Lung (tissue), 12 donors: ENCODE data around the gene CBR4. TPM values are rescaled to one million over a fixed set of nuclear protein-coding genes. Genes with fewer than 3 reads are reported as not detected.

ENCODE experiments used
- ATAC-seq: fragments of 200-7000 bp; cut with Tn5 transposase; one replicate; pipeline ENCODE4 v1.9.1; 2020; ENCODE audit warnings: moderate number of reproducible peaks; ENCODE audit not compliant: insufficient read depth, low FRiP score
- DNase-seq, 3 donors: peaks; one replicate each; pipeline ENCODE4 v3.0.0-alpha.2; 2013 to 2017
- H3K27ac ChIP-seq, 2 donors: one replicate each; pipeline ENCODE4 v1.5.1; 2013; ENCODE audit warnings: mild to moderate bottlenecking in 2 of 2, moderate library complexity in 2 of 2, control low read depth in 1 of 2, inconsistent platforms in 1 of 2, low read depth in 1 of 2, low read length in 1 of 2
- H3K27me3 ChIP-seq, 3 donors: one replicate each; pipeline ENCODE4 v1.5.1; 2013; ENCODE audit warnings: low read length in 2 of 3; ENCODE audit not compliant: control insufficient read depth in 3 of 3, insufficient read depth in 3 of 3
- H3K36me3 ChIP-seq, 4 donors: one replicate each; pipeline ENCODE4 v1.5.1; 2013; ENCODE audit warnings: low read length in 4 of 4, mild to moderate bottlenecking in 1 of 4, moderate library complexity in 1 of 4; ENCODE audit not compliant: control insufficient read depth in 4 of 4, insufficient read depth in 4 of 4
- H3K4me1 ChIP-seq, 5 donors: one replicate each; pipeline ENCODE4 v1.5.1; 2013; ENCODE audit warnings: low read length in 5 of 5, mild to moderate bottlenecking in 2 of 5, moderate library complexity in 1 of 5; ENCODE audit not compliant: control insufficient read depth in 5 of 5, insufficient read depth in 5 of 5
- H3K4me3 ChIP-seq: one replicate; pipeline ENCODE4 v1.5.1; 2013; ENCODE audit warnings: mild to moderate bottlenecking, control low read depth, moderate library complexity
- H3K9ac ChIP-seq, 2 donors: one replicate each; pipeline ENCODE4 v1.5.1; 2013; ENCODE audit warnings: low read length in 2 of 2, control low read depth in 1 of 2; ENCODE audit not compliant: insufficient read depth in 1 of 2
- H3K9me3 ChIP-seq, 4 donors: one replicate each; pipeline ENCODE4 v1.5.1; 2013; ENCODE audit warnings: low read length in 3 of 4, mild to moderate bottlenecking in 1 of 4, moderate library complexity in 1 of 4; ENCODE audit not compliant: control insufficient read depth in 4 of 4, insufficient read depth in 3 of 4
- CTCF ChIP-seq: IDR thresholded peaks from 2 replicates; pipeline ENCODE4 v1.5.1; 2012; ENCODE audit warnings: mild to moderate bottlenecking; ENCODE audit errors: control extremely low read depth, extremely low read depth
- WGBS, 2 donors: extraction: QIAGEN DNeasy Blood & Tissue Kit; methylation state at CpG; one replicate each; pipeline ENCODE4 v1.1.7; 2013; 5-methylcytosine and 5-hydroxymethylcytosine counted together
- polyA plus RNA-seq, 2 donors: library from polyadenylated mRNA; stranded (reverse); fragments of 200-250 nt; gene quantifications; one replicate each; pipeline ENCODE4 v1.2.1, GENCODE V29; 2013
- total RNA-seq, 2 donors: library from RNA; depleted of rRNA in 1 of 2; stranded (reverse); fragments of >200 nt in 1 of 2; gene quantifications; one replicate each; pipeline ENCODE4 v1.2.1, GENCODE V29; 2014 to 2021
- donor health status: control.
- donor health status: control.
- donor health status: Bipolar disorder and iron deficiency.
- donor health status: healthy.
- donor health status: DM: yes; HTN: yes; CAD: no.

The CBR4 gene
- total and polyA plus RNA-seq, 4 donors = 5.8 to 32.1 (median 14.5) TPM

GRCh38 chr4:169042608-169043007, 32.6 kb upstream of the CBR4 start:
- H3K27me3 ChIP-seq = no peaks in the 10 kb centered on the region
- H3K9ac ChIP-seq = no peak overlapping the region
- no peaks in the 10 kb centered on the region for H3K36me3 ChIP-seq
- H3K27ac ChIP-seq = no peak overlapping the region
- 96% methylated on average over 2 of the region's 2 CpGs for WGBS, 2 donors
- DNase-seq (no peak), ATAC-seq (no peak)
- H3K9me3 ChIP-seq = no peaks in the 10 kb centered on the region
- no peak for TF ChIP-seq CTCF
- H3K4me3 ChIP-seq = no peak overlapping the region
- peaks cover 0 to under 1% (median 0%) of the 10 kb centered on the region in 5 donors for H3K4me1 ChIP-seq

- Histone ChIP-seq H3K9me3 (no peaks in the 10 kb centered on the region), H3K9ac (no peak overlapping the region), H3K27ac (no peak overlapping the region), H3K36me3 (no peaks in the 10 kb centered on the region), H3K4me1 (no peaks in the 10 kb centered on the region), H3K4me3 (no peak overlapping the region), H3K27me3 (no peaks in the 10 kb centered on the region)
- TF ChIP-seq CTCF = no peak
- 87 to 92% methylated on average over 7 of the region's 7 CpGs for WGBS, 2 donors
- DNase-seq (no peak), ATAC-seq (no peak)
These were observed 30.7 kb upstream of the CBR4 start for GRCh38 chr4:169040559-169041261.

- Histone ChIP-seq H3K27me3 (no peaks in the 10 kb centered on the region), H3K4me1 (no peaks in the 10 kb centered on the region), H3K27ac (no peak overlapping the region), H3K9ac (no peak overlapping the region), H3K4me3 (no peak overlapping the region), H3K36me3 (no peaks in the 10 kb centered on the region), H3K9me3 (no peaks in the 10 kb centered on the region)
- no peak for DNase-seq
- no peak for TF ChIP-seq CTCF
- no peak for ATAC-seq
- WGBS, 2 donors = 86 to 91% methylated on average over 8 of the region's 8 CpGs
These were observed 29.3 kb upstream of the CBR4 start for GRCh38 chr4:169039251-169039954.
